K562 (cell line): ENCODE results near the gene RYR1. TPM values are rescaled to one million over a fixed set of nuclear protein-coding genes. Genes with fewer than 3 reads are reported as not detected.

Experiments
- ATAC-seq: fragments of 200-7000 bp; cut with Tn5 transposase; 3 replicates; pipeline ENCODE4 v1.9.1; 2020; ENCODE audit warnings: moderate library complexity
- BruUV-seq: library from RNA; stranded (reverse); fragments of 400-500 nt; replicated peaks from 2 replicates; lab custom pipeline; 2021; lab: Mats Ljungman, UMichigan
- CTCF ChIA-PET: fragments of 300-600 bp; formaldehyde crosslinking; extraction: SDS; loops from one replicate; lab custom pipeline; 2021; ENCODE audit warnings: low intra/inter-chr PET ratio; lab: Yijun Ruan, JAX
- POLR2A ChIA-PET: fragments of 300-600, 350-650 bp; sonication (Branson Sonifier 250); formaldehyde crosslinking; extraction: SDS; loops from one replicate; lab custom pipeline; 2021; ENCODE audit warnings: antibody characterized with exemption, inconsistent platforms; lab: Yijun Ruan, JAX
- DNase-seq, 4 experiments: peaks; one replicate each; pipeline versions ENCODE4 v3.0.0 to v3.0.0-alpha.2; 2011 to 2018; ENCODE audit warnings: low spot score in 3 of 4, mixed read lengths in 3 of 4; ENCODE audit errors: extremely low read depth in 1 of 4
- FAIRE-seq: peaks from 2 replicates; lab custom pipeline; 2011; peaks lifted over from hg19 to GRCh38; lab: Jason Lieb, UNC
- H2AFZ ChIP-seq: 2 replicates; pipeline ENCODE4 v1.6.0; 2011; ENCODE audit warnings: low read depth, low read length, control low read depth, inconsistent platforms
- H3K27ac ChIP-seq: fragments of 200-600 bp; 3 replicates; pipeline ENCODE4 v1.8.0; 2011; ENCODE audit warnings: low read depth, mild to moderate bottlenecking, control low read depth, inconsistent platforms, low read length, moderate library complexity, mixed read lengths; ENCODE audit errors: extremely low read depth
- H3K27me3 ChIP-seq, 2 experiments: fragments of 300-600 bp in 1 of 2; 2 replicates in 1 of 2; 3 replicates in 1 of 2; pipeline versions ENCODE4 v1.6.0 to v1.8.0; 2011; ENCODE audit warnings: inconsistent platforms in 2 of 2, low read length in 2 of 2, mild to moderate bottlenecking in 1 of 2, mixed read lengths in 1 of 2, moderate library complexity in 1 of 2; ENCODE audit not compliant: control insufficient read depth in 2 of 2, insufficient read depth in 2 of 2
- H3K36me3 ChIP-seq: fragments of 300-600 bp; 3 replicates; pipeline ENCODE4 v1.8.0; 2011; ENCODE audit warnings: mild to moderate bottlenecking, low read length, inconsistent platforms; ENCODE audit not compliant: control insufficient read depth, insufficient read depth
- H3K4me1 ChIP-seq, 2 experiments: fragments of 200-600 bp in 1 of 2; replicated peaks in 1 of 2; 2 replicates in 1 of 2; 3 replicates in 1 of 2; pipeline versions ENCODE4 v1.5.1 to v1.8.0; 2011; ENCODE audit warnings: inconsistent platforms in 2 of 2, low read length in 2 of 2, mild to moderate bottlenecking in 1 of 2, mixed read lengths in 1 of 2, moderate library complexity in 1 of 2; ENCODE audit not compliant: control insufficient read depth in 2 of 2, insufficient read depth in 2 of 2
- H3K4me2 ChIP-seq: 2 replicates; pipeline ENCODE4 v1.6.1; 2011; ENCODE audit warnings: low read length, control low read depth, inconsistent platforms, mixed read lengths; ENCODE audit not compliant: insufficient read depth
- H3K4me3 ChIP-seq: fragments of 200-600 bp; sonication (generic), shearing (Covaris generic); 2 replicates; pipeline ENCODE4 v1.5.1; 2016; ENCODE audit warnings: control low read depth, inconsistent platforms
- H3K79me2 ChIP-seq: fragments of 200-600 bp; 3 replicates; pipeline ENCODE4 v1.8.0; 2011; ENCODE audit warnings: low read length, inconsistent platforms; ENCODE audit not compliant: control insufficient read depth, insufficient read depth
- H3K9ac ChIP-seq, 2 experiments: 2 replicates each; pipeline versions ENCODE4 v1.6.0 to v1.6.1; 2011; ENCODE audit warnings: low read depth in 2 of 2, low read length in 2 of 2, control low read depth in 1 of 2, inconsistent platforms in 1 of 2, mild to moderate bottlenecking in 1 of 2, mixed read lengths in 1 of 2; ENCODE audit not compliant: insufficient read depth in 1 of 2
- H3K9me1 ChIP-seq: one replicate; pipeline ENCODE4 v1.6.0; 2011; ENCODE audit warnings: inconsistent platforms, mild to moderate bottlenecking, low read length, moderate library complexity; ENCODE audit not compliant: control insufficient read depth, insufficient read depth
- H3K9me3 ChIP-seq: replicated peaks from 2 replicates; pipeline ENCODE4 v1.5.1; 2011; ENCODE audit warnings: low read depth, low read length, inconsistent platforms; ENCODE audit not compliant: control insufficient read depth, insufficient read depth
- H4K20me1 ChIP-seq: replicated peaks from 2 replicates; pipeline ENCODE4 v1.6.1; 2011; ENCODE audit warnings: low read length, inconsistent platforms, mixed read lengths; ENCODE audit not compliant: control insufficient read depth, insufficient read depth
- FOXA1 ChIP-seq: fragments of 450-650 bp; IDR thresholded peaks from 2 replicates; pipeline ENCODE4 v1.6.1; 2016; ENCODE audit warnings: mild to moderate bottlenecking, borderline replicate concordance
- NR4A1 ChIP-seq, 2 experiments: fragments of 250-450 bp in 1 of 2; fragments of 450-650 bp in 1 of 2; sonication (Bioruptor Pico) in 1 of 2; IDR thresholded peaks; 2 replicates each; pipeline versions ENCODE4 v1.4.0 to v1.6.1; 2016 to 2020; ENCODE audit warnings: mild to moderate bottlenecking in 2 of 2, missing compliant biosample characterization in 1 of 2, missing genetic modification characterization in 1 of 2, moderate library complexity in 1 of 2
- PPARD ChIP-seq: fragments of 250-450 bp; sonication (Bioruptor Pico); IDR thresholded peaks from 2 replicates; pipeline ENCODE4 v1.8.0; 2022; ENCODE audit warnings: inconsistent platforms, mild to moderate bottlenecking, moderate library complexity
- PTTG1 ChIP-seq: fragments of 450-650 bp; IDR thresholded peaks from 2 replicates; pipeline ENCODE4 v1.6.1; 2016; ENCODE audit warnings: low read depth, mild to moderate bottlenecking, missing genetic modification characterization, missing compliant biosample characterization
- RHOXF2B ChIP-seq: fragments of 250-450 bp; sonication (Bioruptor Pico); conservative IDR thresholded peaks from 2 replicates; pipeline ENCODE4 v1.5.1; 2021
- TBL1XR1 ChIP-seq, 2 experiments: IDR thresholded peaks; 2 replicates each; pipeline ENCODE4 v1.6.1; 2012; ENCODE audit warnings: improper control_type of control experiment in 2 of 2, low read length in 2 of 2, mild to moderate bottlenecking in 1 of 2
- TEAD4 ChIP-seq, 2 experiments: sonication (generic) in 1 of 2; formaldehyde crosslinking in 1 of 2; IDR thresholded peaks; 2 replicates each; pipeline versions ENCODE4 v1.6.1 to v1.8.0; 2012 to 2022; ENCODE audit warnings: borderline replicate concordance in 1 of 2, inconsistent platforms in 1 of 2, low read length in 1 of 2, mild to moderate bottlenecking in 1 of 2, missing genetic modification reagents in 1 of 2
- TSC22D4 ChIP-seq: fragments of 450-650 bp; IDR thresholded peaks from 2 replicates; pipeline ENCODE4 v1.6.1; 2016; ENCODE audit warnings: missing genetic modification characterization, missing biosample characterization, control low read depth
- U2AF1 ChIP-seq: fragments of 200-400 bp; formaldehyde crosslinking; optimal IDR thresholded peaks from 2 replicates; pipeline ENCODE3; 2017; ENCODE audit warnings: mild to moderate bottlenecking, low read depth, low read length, moderate library complexity
- ZKSCAN1 ChIP-seq: fragments of 150-350 bp; IDR thresholded peaks from 2 replicates; pipeline ENCODE4 v1.6.1; 2016; ENCODE audit warnings: low read depth, low read length
- ZNF407 ChIP-seq: fragments of 450-650 bp; IDR thresholded peaks from 2 replicates; pipeline ENCODE4 v1.6.1; 2016; ENCODE audit warnings: low read depth
- ZNF707 ChIP-seq: fragments of 250-450 bp; sonication (Bioruptor Pico); conservative IDR thresholded peaks from 2 replicates; pipeline ENCODE4 v1.8.0; 2022; ENCODE audit warnings: inconsistent platforms, mild to moderate bottlenecking, moderate library complexity
- ZNF778 ChIP-seq: fragments of 450-650 bp; formaldehyde crosslinking; IDR thresholded peaks from 2 replicates; pipeline ENCODE4 v1.4.0; 2020; ENCODE audit warnings: mild to moderate bottlenecking, moderate library complexity
- WGBS: fragments of 100-300 bp; shearing (Covaris generic); methylation state at CpG from one replicate; pipeline ENCODE4 v1.1.6; 2016; ENCODE audit warnings: low coverage, mixed read lengths; ENCODE audit not compliant: insufficient coverage; ENCODE audit errors: missing lambda C conversion rate; 5-methylcytosine and 5-hydroxymethylcytosine counted together
- in situ Hi-C: fragments of 300-500 bp; cut with MboI; formaldehyde crosslinking; loops from 4 replicates; pipeline ENCODE4 v1.15.0; 2018; ENCODE audit warnings: inconsistent platforms, mixed read lengths
- intact Hi-C: fragments of 100-400 bp; cut with micrococcal nuclease; formaldehyde crosslinking; loops from 2 replicates; pipeline ENCODE4 v1.14.2; 2022
- polyA plus RNA-seq, 8 experiments: library from polyadenylated mRNA; depleted of rRNA in 4 of 8; stranded (reverse) in 5 of 8; unstranded in 3 of 8; fragments of >200 nt; fragmentation: Nextera tagmentation in 2 of 8; fragmentation: Illumina TruSeq in 1 of 8; extraction: Ambion mirVana in 2 of 8; extraction: Trizol in 1 of 8; gene quantifications; 2 replicates each; pipeline versions ENCODE4 v1.2.1 to v1.2.3, GENCODE V29; 2011 to 2014; ENCODE audit warnings: inconsistent platforms in 1 of 8, missing spikeins in 1 of 8
- total RNA-seq, 7 experiments: library from RNA; depleted of rRNA in 6 of 7; stranded (reverse); fragments of >200 nt in 6 of 7; fragmentation: Illumina TruSeq in 2 of 7; extraction: Trizol in 2 of 7; gene quantifications; 2 replicates each; pipeline versions ENCODE4 v1.2.1 to v1.2.3, GENCODE V29; 2011 to 2021; ENCODE audit warnings: low replicate concordance in 1 of 7

Gene RYR1
- total and polyA plus RNA-seq, 9 of the 15 experiments (the other 6 are each of a cell fraction or from before 2014, with no cell fraction given): 0.11 to 7.4 (median 3.7) TPM

GRCh38 chr19:38543807-38544568 is 110.5 kb downstream of the RYR1 start:
- peak overlapping the region; percentile 78 to 92 for H3K9ac ChIP-seq
- no TSS peak for BruUV-seq
- TF ChIP-seq NR4A1 (CRISPR knock-in tag; IDR thresholded peaks at IDR 0.05) (no peak), NR4A1 (tag; IDR thresholded peaks at IDR 0.05) (no peak), TBL1XR1 (IDR thresholded peaks at IDR 0.05; ENCODE audit: low read length in 2 of 2) (peak; percentile 66 to 92; a peak in 3 of 4 replicates), ZNF707 (CRISPR knock-in tag) (no peak), ZNF778 (CRISPR knock-in tag) (no peak), ZNF407 (no peak), RHOXF2B (CRISPR knock-in tag) (no peak), ZKSCAN1 (no peak), FOXA1 (no peak), U2AF1 (no peak), PPARD (CRISPR knock-in tag) (no peak), PTTG1 (no peak), TEAD4 (IDR thresholded peaks at IDR 0.05; ENCODE audit: low read length) (peak; percentile 98), TEAD4 (CRISPR knock-in tag; IDR thresholded peaks at IDR 0.05; ENCODE audit: borderline replicate concordance) (no peak), TSC22D4 (no peak)

More at GRCh38 chr19:38543807-38544568, 110.5 kb downstream of the RYR1 start:
- POLR2A ChIA-PET: interaction anchor here (0.5 to 1.3 kb wide), 13 partner anchors 9 to 802 kb away, joined by 3 to 11 read pairs (median 4); partner anchors contain the start of genes EIF3K and NFKBIB
- in situ Hi-C loops (no loop called here), intact Hi-C loops (loop anchor here (1.0 to 10.0 kb wide), 4 partner anchors 29 to 191 kb away; partner anchors contain the start of gene EIF3K)
- under 1% methylated on average over 21 of the region's 21 CpGs for WGBS
- peak overlapping the region; percentile 96 for H2AFZ ChIP-seq
- FAIRE-seq (peak; percentile 100), ATAC-seq (peak; percentile 96), DNase-seq (peak; percentile 98 to 100 (median 98))
- H3K9me1 ChIP-seq: no peaks in the 10 kb centered on the region
- no peaks in the 10 kb centered on the region for H4K20me1 ChIP-seq
- H3K27ac ChIP-seq: peak overlapping the region; percentile 92
- H3K4me2 ChIP-seq: peak overlapping the region; percentile 95
- CTCF ChIA-PET: interaction anchor here (0.6 to 2.3 kb wide), 5 partner anchors 91 to 386 kb away, joined by 4 to 12 read pairs (median 5); partner anchors contain the start of genes MRPS12 and SARS2
- peaks cover 8% of the 10 kb centered on the region; the same call in 2 of the 3 replicates for H3K79me2 ChIP-seq
- H3K4me1 ChIP-seq: peaks cover 16 to 23% of the 10 kb centered on the region in 2 experiments
- H3K36me3 ChIP-seq: no peaks in the 10 kb centered on the region
- peak overlapping the region; percentile 56 for H3K4me3 ChIP-seq
- H3K27me3 ChIP-seq: no peaks in the 10 kb centered on the region
- no peaks in the 10 kb centered on the region for H3K9me3 ChIP-seq
